Hair follicular keratinocyte (primary cell): ENCODE results near the gene HOXD9. TPM values are rescaled to one million over a fixed set of nuclear protein-coding genes. Genes with fewer than 3 reads are reported as not detected.

Experiments
- total RNA-seq: library from RNA; depleted of rRNA; stranded (reverse); fragments of >200 nt; gene quantifications from 2 replicates; pipeline ENCODE4 v1.2.3, GENCODE V29; 2015

Gene HOXD9
- total RNA-seq, result not detected in 2 replicates

GRCh38 chr2:176122683-176123410 lies at the start of gene HOXD9:
Gene HOXD9, plus strand, starts transcription at chr2:176122719. Its CDS starts 50 bp downstream, at chr2:176122769.

DNA sequence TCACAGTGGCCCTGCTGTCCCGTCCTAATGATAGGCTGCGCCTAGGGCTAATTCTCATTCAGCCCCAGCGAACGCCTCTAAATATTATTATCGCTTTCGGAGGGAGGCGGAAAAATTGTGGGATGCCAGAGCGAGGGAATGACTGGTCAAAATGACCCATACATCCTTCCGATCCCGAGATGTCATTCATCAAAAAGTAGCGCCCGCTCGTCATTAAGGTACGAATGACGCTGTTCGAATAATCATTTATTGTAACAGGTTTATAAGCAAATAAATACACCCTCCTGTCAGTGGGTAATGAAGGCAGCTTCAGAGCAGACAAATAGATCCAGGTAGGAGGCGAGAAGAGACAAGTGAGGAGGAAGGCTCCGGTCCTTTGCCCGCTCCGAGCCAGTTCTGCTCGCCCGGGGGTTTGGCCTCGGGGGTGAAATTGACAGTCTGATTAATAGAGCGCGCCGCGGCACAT lies 38.7 kb upstream of the HOXD9 start, which contains the start of gene EVX2:
Gene EVX2 (minus strand): TSS at position 167 of the 466 bp plus-strand sequence. CDS start 186 bp downstream, outside the sequence.

GRCh38 chr2:176092270-176093144 lies 30.0 kb upstream of the HOXD9 start, which contains the start of gene HOXD13:
Gene HOXD13, plus strand, starts transcription at chr2:176092721. Its CDS starts 170 bp downstream, at chr2:176092891.

GRCh38 chr2:176099728-176100546 lies 22.6 kb upstream of the HOXD9 start, which contains the start of gene HOXD12:
Gene HOXD12, plus strand, starts transcription at chr2:176099795. Its CDS starts 7 bp downstream, at chr2:176099802.

DNA sequence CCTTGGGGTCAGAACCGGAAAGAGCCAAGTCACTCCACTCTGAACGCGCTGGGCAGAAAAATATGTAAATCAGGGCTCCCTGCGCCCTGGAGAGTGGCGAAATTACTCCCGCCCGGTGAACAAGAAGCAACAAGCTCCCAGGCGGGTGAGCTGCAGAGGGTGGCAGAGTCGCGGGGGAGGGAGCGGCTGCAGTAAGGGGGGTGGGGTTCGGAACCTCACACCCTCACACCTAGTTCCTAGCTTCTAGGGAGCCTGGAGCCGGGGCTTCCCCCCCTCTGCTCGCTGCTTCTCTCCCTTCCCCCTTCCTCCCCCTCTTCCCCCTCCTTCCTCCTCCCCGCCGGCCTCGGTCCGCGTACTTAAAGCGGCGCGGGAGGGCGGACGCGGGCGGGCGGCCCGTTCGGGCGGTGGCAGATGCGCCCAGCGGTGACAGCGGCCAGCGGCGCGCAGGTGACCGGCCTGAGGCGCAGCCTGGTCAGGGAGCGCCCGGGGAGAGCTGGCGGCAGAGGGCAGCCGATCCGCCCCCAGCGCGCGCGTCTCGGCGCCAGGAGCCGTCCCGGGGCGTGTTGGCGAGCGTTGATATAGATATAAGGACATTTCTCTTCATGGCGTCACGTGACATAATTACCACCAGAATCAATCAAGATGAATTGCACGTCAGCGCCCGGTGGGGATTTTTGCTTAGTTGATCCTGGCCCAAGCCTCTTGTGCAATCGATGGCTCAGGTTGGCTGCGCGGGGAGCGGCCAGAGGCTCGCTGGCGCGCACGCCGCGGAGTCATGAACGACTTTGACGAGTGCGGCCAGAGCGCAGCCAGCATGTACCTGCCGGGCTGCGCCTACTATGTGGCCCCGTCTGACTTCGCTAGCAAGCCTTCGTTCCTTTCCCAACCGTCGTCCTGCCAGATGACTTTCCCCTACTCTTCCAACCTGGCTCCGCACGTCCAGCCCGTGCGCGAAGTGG lies 15.7 kb upstream of the HOXD9 start, which contains the start of gene HOXD11:
Gene HOXD11 (plus strand): TSS at position 700 of the 959 bp plus-strand sequence. CDS start 76 bp downstream, at position 776.

DNA sequence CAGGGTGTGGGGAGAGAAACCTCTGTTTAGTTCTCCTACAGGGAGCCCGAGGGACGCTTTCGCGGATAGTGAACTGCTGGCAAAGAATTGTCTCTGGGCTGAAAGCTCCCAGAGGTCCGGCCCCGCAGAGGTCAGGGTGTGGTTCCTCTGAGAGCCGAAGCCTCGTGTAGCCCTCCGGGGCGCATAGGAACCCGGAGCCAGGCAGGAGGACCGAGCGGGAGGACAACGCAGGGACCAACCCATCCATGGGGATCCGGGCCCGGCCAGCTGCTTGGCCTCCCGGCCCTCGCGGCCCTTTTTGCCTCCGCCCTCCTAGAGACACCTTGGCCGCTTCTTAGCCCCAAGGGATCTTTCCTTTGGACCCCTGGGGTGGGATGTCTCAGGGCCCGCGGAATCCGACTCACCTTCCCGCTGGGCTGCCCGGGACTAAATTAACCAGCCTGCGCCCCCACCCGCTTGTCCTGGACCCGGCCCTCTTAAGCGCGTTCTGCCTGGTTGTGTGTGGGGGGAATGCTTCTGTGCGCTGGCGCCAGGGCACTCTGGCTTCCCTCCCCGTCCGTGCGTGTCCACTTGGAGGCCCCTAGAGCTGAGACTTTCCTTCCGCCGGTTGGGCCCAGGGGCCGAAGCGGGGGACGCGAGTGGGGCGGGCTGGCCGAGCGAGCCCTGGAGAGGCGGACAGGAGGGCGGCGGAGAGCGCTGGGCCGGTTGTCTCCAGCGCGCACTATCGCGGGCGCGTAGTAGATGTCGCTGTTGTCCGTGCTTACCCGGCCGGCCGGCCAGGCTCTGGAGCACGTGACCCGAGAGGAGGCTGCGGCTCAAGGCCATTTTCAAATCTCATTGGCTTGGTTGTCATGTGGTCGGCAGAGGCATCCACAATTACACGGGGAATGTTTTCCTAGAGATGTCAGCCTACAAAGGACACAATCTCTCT lies 6.4 kb upstream of the HOXD9 start, which contains the start of gene HOXD10:
Gene HOXD10 (plus strand): TSS at position 896 of the 931 bp plus-strand sequence. CDS start 56 bp downstream, outside the sequence.

DNA sequence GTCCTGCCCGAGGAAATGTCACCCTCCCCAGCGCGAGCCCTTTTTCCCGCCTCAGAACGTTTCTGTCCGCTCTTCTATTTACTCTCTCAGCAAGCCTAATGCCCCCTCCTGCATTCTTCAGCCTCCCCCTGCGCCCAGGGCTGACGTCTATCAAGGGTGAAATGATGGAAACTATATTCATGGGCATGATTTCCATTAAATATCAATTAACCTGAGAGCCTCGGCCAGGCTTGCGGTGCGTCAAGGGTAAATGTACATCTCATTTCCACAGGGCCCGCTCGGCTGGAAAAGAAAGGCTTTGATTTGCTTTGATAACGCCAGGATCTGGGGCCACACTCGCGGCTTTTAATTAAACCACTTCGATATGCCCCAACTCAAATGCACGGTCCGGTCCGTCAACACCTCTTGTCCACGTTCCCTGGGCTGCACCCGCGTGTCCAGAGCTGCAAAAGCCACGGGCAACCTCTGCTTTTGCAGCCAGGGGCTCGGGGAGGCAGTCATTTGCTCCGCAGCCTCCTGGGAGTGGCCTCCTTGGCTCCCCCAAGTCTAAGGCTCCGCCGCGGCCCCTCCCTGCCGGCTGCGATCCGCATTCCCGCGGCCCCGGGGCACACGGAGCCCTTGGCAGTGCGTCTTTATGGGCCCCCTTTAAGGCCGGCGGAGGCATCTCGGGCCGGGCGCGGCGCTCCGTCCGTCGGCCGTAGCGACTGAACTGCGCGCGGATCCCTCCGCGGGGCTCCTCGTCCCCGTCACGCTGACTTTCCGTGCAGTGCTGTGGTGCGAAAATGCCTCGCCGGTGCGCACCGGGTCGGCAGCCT lies 6.7 kb downstream of the HOXD9 start, which contains the start of gene HOXD8:
Gene HOXD8 (plus strand): TSS at position 724 of the 815 bp plus-strand sequence. CDS start 662 bp downstream, outside the sequence.

DNA sequence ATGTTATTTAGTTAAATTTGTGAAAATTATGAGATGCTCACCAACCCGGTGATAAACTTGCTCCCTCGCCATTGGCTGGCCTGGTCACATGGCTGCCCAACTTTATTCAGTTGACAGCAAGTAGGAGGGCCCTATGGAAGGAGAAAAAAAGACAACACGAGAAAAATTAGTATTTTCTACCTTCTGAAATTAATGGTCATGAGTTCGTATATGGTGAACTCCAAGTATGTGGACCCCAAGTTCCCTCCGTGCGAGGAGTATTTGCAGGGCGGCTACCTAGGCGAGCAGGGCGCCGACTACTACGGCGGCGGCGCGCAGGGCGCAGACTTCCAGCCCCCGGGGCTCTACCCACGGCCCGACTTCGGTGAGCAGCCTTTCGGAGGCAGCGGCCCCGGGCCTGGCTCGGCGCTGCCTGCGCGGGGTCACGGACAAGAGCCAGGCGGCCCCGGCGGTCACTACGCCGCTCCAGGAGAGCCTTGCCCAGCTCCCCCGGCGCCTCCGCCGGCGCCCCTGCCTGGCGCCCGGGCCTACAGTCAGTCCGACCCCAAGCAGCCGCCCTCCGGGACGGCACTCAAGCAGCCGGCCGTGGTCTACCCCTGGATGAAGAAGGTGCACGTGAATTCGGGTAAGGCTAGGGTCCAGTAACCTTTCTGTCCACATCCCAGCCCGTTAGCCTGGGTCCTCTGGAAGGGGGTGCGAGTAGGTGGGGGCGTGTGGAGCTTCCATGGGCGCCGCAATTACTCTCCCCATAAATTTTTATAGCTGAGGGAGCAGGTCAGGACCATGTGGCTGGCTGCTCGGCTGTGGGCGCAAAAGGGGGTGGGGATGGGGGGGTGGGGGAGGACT lies 29.1 kb downstream of the HOXD9 start, which contains the start of gene HOXD4:
Gene HOXD4 (plus strand): TSS at position 109 of the 846 bp plus-strand sequence. CDS start 84 bp downstream, at position 193.

GRCh38 chr2:176156807-176157498 lies 34.4 kb downstream of the HOXD9 start, which contains the start of gene HOXD3:
Gene HOXD3, plus strand, starts transcription at chr2:176157307. Its CDS starts 11,808 bp downstream, at chr2:176169115.

Other genes starting within 250 kb of the HOXD9 start
- 13.9 and 17.6 TPM in 2 replicates for gene LNPK, start 120.5 kb upstream of the HOXD9 start, total RNA-seq
- gene EVX2, start 38.8 kb upstream of the HOXD9 start, total RNA-seq, result not detected in 2 replicates
- not detected in 2 replicates for gene HOXD13, start 30.0 kb upstream of the HOXD9 start, total RNA-seq
- gene HOXD12, start 22.9 kb upstream of the HOXD9 start, total RNA-seq, result not detected in 2 replicates
- not detected in 2 replicates for gene HOXD11, start 15.4 kb upstream of the HOXD9 start, total RNA-seq
- gene HOXD10, start 5.9 kb upstream of the HOXD9 start, total RNA-seq, result not detected in 2 replicates
- gene HOXD8, start 7.0 kb downstream of the HOXD9 start, total RNA-seq, result 1.2 TPM in 1 of 2 replicates, not detected in the other
- not detected in 2 replicates for gene HOXD4, start 28.8 kb downstream of the HOXD9 start, total RNA-seq
- gene HOXD3, start 34.6 kb downstream of the HOXD9 start, total RNA-seq, result not detected in 2 replicates
- gene HOXD1, start 65.9 kb downstream of the HOXD9 start, total RNA-seq, result not detected in 2 replicates
- gene MTX2, start 146.7 kb downstream of the HOXD9 start, total RNA-seq, result 53.0 and 60.5 TPM in 2 replicates